Caco-2 (cell line): Measurements from ENCODE around the gene FSIP2. TPM values are rescaled to one million over a fixed set of nuclear protein-coding genes. Genes with fewer than 3 reads are reported as not detected.

Experiments
- BruUV-seq: library from RNA; stranded (reverse); fragments of 400-500 nt; replicated peaks from 2 replicates; lab custom pipeline; 2021; lab: Mats Ljungman, UMichigan
- CTCF ChIA-PET: fragments of 300-600 bp; sonication (Branson Sonifier 250); formaldehyde crosslinking; loops from one replicate; lab custom pipeline; 2022; ENCODE audit warnings: antibody characterized with exemption; lab: Charles Lee
- POLR2A ChIA-PET: fragments of 300-600 bp; sonication (Branson Sonifier 250); formaldehyde crosslinking; loops from one replicate; lab custom pipeline; 2022; ENCODE audit warnings: antibody characterized with exemption; lab: Charles Lee
- DNase-seq, 2 experiments: peaks; one replicate each; pipeline versions ENCODE4 v3.0.0 to v3.0.0-alpha.2; 2020 to 2022
- H3K27me3 ChIP-seq: replicated peaks from 2 replicates; pipeline ENCODE4 v1.6.0; 2011; ENCODE audit warnings: low read length; ENCODE audit not compliant: control insufficient read depth, insufficient read depth
- H3K36me3 ChIP-seq: 2 replicates; pipeline ENCODE4 v1.5.1; 2011; ENCODE audit warnings: low read length; ENCODE audit not compliant: control insufficient read depth, insufficient read depth
- H3K4me1 ChIP-seq: fragments of 250-450 bp; sonication (Bioruptor Pico); 2 replicates; pipeline ENCODE4 v1.5.1; 2020; ENCODE audit warnings: mild to moderate bottlenecking
- H3K4me3 ChIP-seq: 2 replicates; pipeline ENCODE4 v1.5.1; 2011; ENCODE audit warnings: low read depth, mild to moderate bottlenecking, control low read depth, low read length
- H3K9me3 ChIP-seq: fragments of 250-450 bp; sonication (Bioruptor Pico); 2 replicates; pipeline ENCODE4 v1.5.1; 2020; ENCODE audit warnings: mild to moderate bottlenecking, moderate library complexity
- H3K27ac Mint-ChIP-seq: one replicate; pipeline ENCODE4 v1.8.0; 2022; ENCODE audit warnings: mixed read lengths; ENCODE audit not compliant: unreplicated experiment
- H3K27me3 Mint-ChIP-seq: one replicate; pipeline ENCODE4 v1.8.0; 2022; ENCODE audit warnings: mixed read lengths; ENCODE audit not compliant: insufficient read depth, unreplicated experiment
- H3K36me3 Mint-ChIP-seq: one replicate; pipeline ENCODE4 v1.8.0; 2022; ENCODE audit warnings: mild to moderate bottlenecking, mixed read lengths; ENCODE audit not compliant: insufficient read depth, unreplicated experiment
- H3K4me1 Mint-ChIP-seq: one replicate; pipeline ENCODE4 v1.8.0; 2022; ENCODE audit warnings: low read depth, mixed read lengths; ENCODE audit not compliant: unreplicated experiment
- H3K4me3 Mint-ChIP-seq: one replicate; pipeline ENCODE4 v1.8.0; 2022; ENCODE audit warnings: mild to moderate bottlenecking, moderate library complexity, mixed read lengths; ENCODE audit not compliant: unreplicated experiment
- H3K9me3 Mint-ChIP-seq: one replicate; pipeline ENCODE4 v1.8.0; 2022; ENCODE audit warnings: mixed read lengths; ENCODE audit not compliant: unreplicated experiment
- intact Hi-C: fragments of 100-400 bp; cut with micrococcal nuclease; formaldehyde crosslinking; loops from one replicate; pipeline ENCODE4 v1.10.0; 2022; ENCODE audit not compliant: unreplicated experiment
- total RNA-seq: library from RNA; stranded (reverse); gene quantifications from 2 replicates; pipeline ENCODE4 v1.2.3, GENCODE V29; 2022
- TF ChIP-seq, protein P1 (sequence below), 2 experiments: fragments of 200-600 bp in 1 of 2; IDR thresholded peaks; 1 replicate in 1 of 2; 2 replicates in 1 of 2; pipeline versions ENCODE4 v1.5.1 to v1.8.0; 2011 to 2022; ENCODE audit warnings: antibody characterized with exemption in 1 of 2, control low read depth in 1 of 2, inconsistent platforms in 1 of 2, low read depth in 1 of 2, low read length in 1 of 2, mild to moderate bottlenecking in 1 of 2, moderate library complexity in 1 of 2; ENCODE audit not compliant: insufficient read depth in 1 of 2, severe bottlenecking in 1 of 2, unreplicated experiment in 1 of 2

The FSIP2 gene
- total RNA-seq, 1 experiment from 2014 or later, result 0.09 TPM

DNA sequence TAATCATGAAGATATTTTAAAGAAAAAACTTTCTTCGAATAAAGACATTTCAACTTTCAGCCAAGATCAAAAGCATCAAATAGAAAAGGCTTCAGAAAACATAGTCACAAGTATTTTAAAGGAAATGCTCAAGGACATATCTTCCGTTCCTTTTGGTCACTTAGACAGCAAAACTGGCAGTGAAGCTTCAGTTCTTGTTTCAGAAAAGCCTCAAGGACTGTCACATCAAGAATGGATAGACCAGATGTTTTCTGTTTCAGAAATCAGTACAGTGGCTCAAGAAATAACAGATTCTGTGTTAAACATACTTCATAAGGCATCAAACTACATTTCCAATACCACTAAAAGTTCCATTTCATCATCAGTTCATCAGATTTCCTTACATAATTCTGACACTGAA lies 51.8 kb downstream of the FSIP2 start:
- no peaks in the 10 kb centered on the region for H3K9me3 ChIP-seq
- ChIA-PET CTCF (no interaction called here), POLR2A (no interaction called here)
- H3K27me3 Mint-ChIP-seq, result no peaks in the 10 kb centered on the region
- TF ChIP-seq, protein P1, sequence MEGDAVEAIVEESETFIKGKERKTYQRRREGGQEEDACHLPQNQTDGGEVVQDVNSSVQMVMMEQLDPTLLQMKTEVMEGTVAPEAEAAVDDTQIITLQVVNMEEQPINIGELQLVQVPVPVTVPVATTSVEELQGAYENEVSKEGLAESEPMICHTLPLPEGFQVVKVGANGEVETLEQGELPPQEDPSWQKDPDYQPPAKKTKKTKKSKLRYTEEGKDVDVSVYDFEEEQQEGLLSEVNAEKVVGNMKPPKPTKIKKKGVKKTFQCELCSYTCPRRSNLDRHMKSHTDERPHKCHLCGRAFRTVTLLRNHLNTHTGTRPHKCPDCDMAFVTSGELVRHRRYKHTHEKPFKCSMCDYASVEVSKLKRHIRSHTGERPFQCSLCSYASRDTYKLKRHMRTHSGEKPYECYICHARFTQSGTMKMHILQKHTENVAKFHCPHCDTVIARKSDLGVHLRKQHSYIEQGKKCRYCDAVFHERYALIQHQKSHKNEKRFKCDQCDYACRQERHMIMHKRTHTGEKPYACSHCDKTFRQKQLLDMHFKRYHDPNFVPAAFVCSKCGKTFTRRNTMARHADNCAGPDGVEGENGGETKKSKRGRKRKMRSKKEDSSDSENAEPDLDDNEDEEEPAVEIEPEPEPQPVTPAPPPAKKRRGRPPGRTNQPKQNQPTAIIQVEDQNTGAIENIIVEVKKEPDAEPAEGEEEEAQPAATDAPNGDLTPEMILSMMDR (IDR thresholded peaks at IDR 0.05; ENCODE audit: insufficient read depth in 1 of 2, low read depth in 1 of 2, low read length in 1 of 2, severe bottlenecking in 1 of 2, unreplicated experiment in 1 of 2), result no peak
- DNase-seq, result no peak
- intact Hi-C loops, result no loop called here
- no peaks in the 10 kb centered on the region for H3K36me3 ChIP-seq
- no peaks in the 10 kb centered on the region for H3K27me3 ChIP-seq
- no peak overlapping the region for H3K4me3 Mint-ChIP-seq
- BruUV-seq, result no TSS peak
- no peaks in the 10 kb centered on the region for H3K36me3 Mint-ChIP-seq
- no peak overlapping the region for H3K27ac Mint-ChIP-seq
- H3K9me3 Mint-ChIP-seq, result no peaks in the 10 kb centered on the region
- no peak overlapping the region for H3K4me3 ChIP-seq
- no peaks in the 10 kb centered on the region for H3K4me1 ChIP-seq
- H3K4me1 Mint-ChIP-seq, result no peaks in the 10 kb centered on the region

DNA sequence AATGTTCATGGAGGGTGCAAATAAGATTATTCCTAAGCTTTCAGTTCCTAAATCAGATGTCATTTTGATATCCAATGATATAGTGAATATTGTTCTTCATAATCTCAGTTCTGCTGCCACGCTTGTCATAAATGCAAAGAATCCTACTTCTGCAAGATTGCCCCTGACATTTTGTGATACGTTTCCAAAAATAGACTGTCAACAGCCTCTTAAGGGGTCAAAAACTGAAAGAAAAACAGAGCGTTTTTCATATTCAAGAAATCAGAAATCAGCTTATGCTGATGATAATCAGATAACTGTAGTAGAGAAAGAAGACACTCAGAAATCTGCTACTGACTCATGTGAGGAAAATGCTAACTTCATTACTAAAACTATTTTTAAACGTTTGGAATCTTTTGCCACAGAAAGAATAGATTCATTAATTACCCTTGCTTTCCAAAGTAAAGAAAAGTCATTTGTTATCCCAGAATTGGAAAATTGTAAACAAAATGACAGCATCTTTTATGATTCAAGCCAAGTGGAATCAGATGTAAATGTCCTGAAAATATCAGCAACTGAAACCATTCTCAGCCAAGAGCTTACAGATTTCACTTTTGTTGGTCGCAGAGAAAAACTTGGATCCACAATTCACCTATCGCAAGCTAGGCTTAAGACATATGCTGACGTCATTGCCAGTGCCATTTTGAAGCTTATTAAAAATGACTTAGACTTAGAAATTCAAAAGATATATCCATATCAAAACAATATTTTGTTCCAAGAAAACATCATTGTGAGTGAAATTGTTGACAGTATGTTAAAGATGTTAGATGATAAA lies 55.1 kb downstream of the FSIP2 start:
- no peak overlapping the region for H3K4me3 ChIP-seq
- POLR2A ChIA-PET, result no interaction called here
- DNase-seq, result no peak
- Mint-ChIP-seq H3K4me3 (no peak overlapping the region), H3K27me3 (no peaks in the 10 kb centered on the region), H3K9me3 (no peaks in the 10 kb centered on the region), H3K4me1 (no peaks in the 10 kb centered on the region), H3K36me3 (no peaks in the 10 kb centered on the region), H3K27ac (no peak overlapping the region)
- BruUV-seq, result no TSS peak
- no peaks in the 10 kb centered on the region for H3K9me3 ChIP-seq
- H3K27me3 ChIP-seq, result no peaks in the 10 kb centered on the region
- intact Hi-C loops, result no loop called here
- no peaks in the 10 kb centered on the region for H3K4me1 ChIP-seq
- no peaks in the 10 kb centered on the region for H3K36me3 ChIP-seq
- CTCF ChIA-PET, result no interaction called here
- TF ChIP-seq, protein P1 (IDR thresholded peaks at IDR 0.05; ENCODE audit: insufficient read depth in 1 of 2, low read depth in 1 of 2, low read length in 1 of 2, severe bottlenecking in 1 of 2, unreplicated experiment in 1 of 2), result no peak

DNA sequence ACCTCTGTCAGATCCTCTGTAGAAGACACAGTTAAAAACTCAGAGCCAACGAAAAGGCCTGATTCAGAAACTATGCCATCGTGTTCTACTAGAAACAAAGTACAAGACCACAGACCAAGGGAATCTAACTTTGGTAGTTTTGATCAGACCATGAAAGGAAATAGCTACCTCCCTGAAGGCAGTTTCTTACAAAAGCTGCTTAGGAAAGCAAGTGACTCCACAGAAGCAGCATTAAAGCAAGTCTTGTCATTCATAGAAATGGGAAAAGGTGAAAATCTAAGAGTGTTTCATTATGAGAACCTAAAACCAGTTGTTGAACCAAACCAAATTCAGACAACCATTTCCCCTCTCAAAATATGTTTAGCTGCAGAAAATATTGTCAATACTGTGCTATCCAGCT lies 58.2 kb downstream of the FSIP2 start:
- H3K4me3 Mint-ChIP-seq, result no peak overlapping the region
- Histone ChIP-seq H3K4me1 (no peaks in the 10 kb centered on the region), H3K36me3 (no peaks in the 10 kb centered on the region), H3K4me3 (no peak overlapping the region), H3K27me3 (no peaks in the 10 kb centered on the region), H3K9me3 (no peaks in the 10 kb centered on the region)
- TF ChIP-seq, protein P1 (IDR thresholded peaks at IDR 0.05; ENCODE audit: insufficient read depth in 1 of 2, low read depth in 1 of 2, low read length in 1 of 2, severe bottlenecking in 1 of 2, unreplicated experiment in 1 of 2), result no peak
- H3K27me3 Mint-ChIP-seq, result no peaks in the 10 kb centered on the region
- no peak overlapping the region for H3K27ac Mint-ChIP-seq
- no peaks in the 10 kb centered on the region for H3K36me3 Mint-ChIP-seq
- DNase-seq, result no peak
- no peaks in the 10 kb centered on the region for H3K9me3 Mint-ChIP-seq
- ChIA-PET POLR2A (no interaction called here), CTCF (no interaction called here)
- no TSS peak for BruUV-seq
- no peaks in the 10 kb centered on the region for H3K4me1 Mint-ChIP-seq
- intact Hi-C loops, result no loop called here
